Activated CD4-positive, alpha-beta T cell treated with anti-CD3 and anti-CD28 coated beads, Interleukin-2, Interleukin-4, amounts not matched to agents 100 ng/mL and 50 ng/mL, durations not matched to agents 16 hours and 8 hours (primary cell): ENCODE data around the gene TIMP1.
"Not testable (repeated sequence)": the region's sequence is repeated elsewhere in the genome, so short reads cannot be mapped to it uniquely, and the experiment has no call there.

ENCODE experiments used
- DNase-seq: peaks from one replicate; pipeline ENCODE4 v3.0.0-alpha.2; 2020; ENCODE audit warnings: low spot score

The TIMP1 gene

GRCh38 chrX:47603125-47603524, 20.9 kb downstream of the TIMP1 start:
- not testable (repeated sequence) for DNase-seq

- DNase-seq = no peak
These were observed 22.8 kb downstream of the TIMP1 start for GRCh38 chrX:47605024-47605423.

- no peak for DNase-seq
These were observed 24.9 kb downstream of the TIMP1 start for GRCh38 chrX:47607091-47607490.

GRCh38 chrX:47608130-47608810, 26.0 kb downstream of the TIMP1 start:
- no peak for DNase-seq

GRCh38 chrX:47610511-47610910, 28.3 kb downstream of the TIMP1 start:
- DNase-seq = no peak

- no peak for DNase-seq
These were observed 29.3 kb downstream of the TIMP1 start for GRCh38 chrX:47611489-47611888.

- DNase-seq = no peak
These were observed 29.7 kb downstream of the TIMP1 start for GRCh38 chrX:47611926-47612325.

- DNase-seq = no peak
These were observed 30.2 kb downstream of the TIMP1 start for GRCh38 chrX:47612418-47612817.

- DNase-seq = no peak
These were observed 30.8 kb downstream of the TIMP1 start for GRCh38 chrX:47613082-47613481.

GRCh38 chrX:47614618-47615017, 32.4 kb downstream of the TIMP1 start:
- DNase-seq = no peak

GRCh38 chrX:47618923-47619485, 36.8 kb downstream of the TIMP1 start:
- no peak for DNase-seq

GRCh38 chrX:47619486-47620302, 37.5 kb downstream of the TIMP1 start, which contains the start of gene SYN1:
SYN1 (minus strand) TSS chrX:47619857; CDS start chrX:47619728, 129 bp downstream.
- DNase-seq = peak; percentile 58

- DNase-seq = no peak
These were observed 38.1 kb downstream of the TIMP1 start for GRCh38 chrX:47620303-47620685.

- DNase-seq = no peak
These were observed 39.6 kb downstream of the TIMP1 start for GRCh38 chrX:47621851-47622250.

- DNase-seq = no peak
These were observed 41.3 kb downstream of the TIMP1 start for GRCh38 chrX:47623540-47624027.

GRCh38 chrX:47625365-47625764, 43.1 kb downstream of the TIMP1 start:
- no peak for DNase-seq

- DNase-seq = no peak
These were observed 46.7 kb downstream of the TIMP1 start for GRCh38 chrX:47628982-47629381.

GRCh38 chrX:47629419-47630200, 47.4 kb downstream of the TIMP1 start, which contains the start of gene CFP:
CFP (minus strand) TSS chrX:47629930; CDS start chrX:47629844, 86 bp downstream.
- no peak for DNase-seq

GRCh38 chrX:47631676-47632075, 49.4 kb downstream of the TIMP1 start:
- no peak for DNase-seq

GRCh38 chrX:47632666-47633065, 50.4 kb downstream of the TIMP1 start:
- DNase-seq = no peak

- no peak for DNase-seq
These were observed 51.7 kb downstream of the TIMP1 start for GRCh38 chrX:47633689-47634590.
